Mesodermal cell (in vitro differentiated cells): ENCODE measurements around the gene NCAN.

Experiments used
- H3K27ac ChIP-seq: 2 replicates; pipeline ENCODE4 v1.7.0; 2013; ENCODE audit warnings: mild to moderate bottlenecking, low read depth, low read length, moderate library complexity; ENCODE audit not compliant: severe bottlenecking
- H3K36me3 ChIP-seq: 2 replicates; pipeline ENCODE4 v1.7.1; 2013; ENCODE audit warnings: mild to moderate bottlenecking, low read length, moderate library complexity; ENCODE audit not compliant: control insufficient read depth, insufficient read depth
- H3K4me1 ChIP-seq: one replicate; pipeline ENCODE4 v1.7.1; 2013; ENCODE audit warnings: mild to moderate bottlenecking, low read length; ENCODE audit not compliant: insufficient read depth, control insufficient read depth, poor library complexity, severe bottlenecking
- H3K4me3 ChIP-seq: 2 replicates; pipeline ENCODE4 v1.7.0; 2013; ENCODE audit warnings: low read length, control low read depth, mild to moderate bottlenecking; ENCODE audit not compliant: insufficient read depth, poor library complexity, severe bottlenecking; ENCODE audit errors: extremely low read depth
- H3K9me3 ChIP-seq: 2 replicates; pipeline ENCODE4 v1.7.1; 2013; ENCODE audit warnings: mild to moderate bottlenecking, low read length, moderate library complexity; ENCODE audit not compliant: control insufficient read depth
- WGBS, 2 experiments: methylation state at CpG; one replicate each; pipeline ENCODE4 v1.1.5; 2013; ENCODE audit warnings: missing lambda C conversion rate in 2 of 2; ENCODE audit not compliant: insufficient coverage in 2 of 2; 5-methylcytosine and 5-hydroxymethylcytosine counted together

The NCAN gene

GRCh38 chr19:19226204-19226603 is 14.4 kb downstream of the NCAN start:
- Histone ChIP-seq H3K4me3 (no peak overlapping the region), H3K36me3 (no peaks in the 10 kb centered on the region), H3K27ac (no peak overlapping the region), H3K4me1 (no peaks in the 10 kb centered on the region), H3K9me3 (no peaks in the 10 kb centered on the region)
- 84% methylated on average over 4 of the region's 5 CpGs for WGBS, 2 experiments

GRCh38 chr19:19226663-19227062 is 14.9 kb downstream of the NCAN start:
- Histone ChIP-seq H3K36me3 (no peaks in the 10 kb centered on the region), H3K4me1 (no peaks in the 10 kb centered on the region), H3K27ac (no peak overlapping the region), H3K9me3 (no peaks in the 10 kb centered on the region), H3K4me3 (no peak overlapping the region)
- 77 to 89% methylated on average over 9 of the region's 10 CpGs for WGBS, 2 experiments

- WGBS, 2 experiments = 68 to 85% methylated on average over 3 to 4 of the region's 4 CpGs
- H3K36me3 ChIP-seq = no peaks in the 10 kb centered on the region
Measured at GRCh38 chr19:19227217-19227616, 15.5 kb downstream of the NCAN start.

GRCh38 chr19:19229701-19230100 is 17.9 kb downstream of the NCAN start:
- Histone ChIP-seq H3K27ac (no peak overlapping the region), H3K4me1 (no peaks in the 10 kb centered on the region), H3K9me3 (peaks cover 11% of the 10 kb centered on the region), H3K36me3 (no peaks in the 10 kb centered on the region), H3K4me3 (no peak overlapping the region)
- 100% methylated on average over 2 of the region's 3 CpGs; no CpG with 5 or more reads in 1 of the 2 experiments for WGBS, 2 experiments

More at GRCh38 chr19:19227217-19227616, 15.5 kb downstream of the NCAN start:
- no peak overlapping the region for H3K4me3 ChIP-seq
- no peaks in the 10 kb centered on the region for H3K4me1 ChIP-seq
- H3K9me3 ChIP-seq = no peaks in the 10 kb centered on the region
- H3K27ac ChIP-seq = no peak overlapping the region

GRCh38 chr19:19230999-19231398 is 19.2 kb downstream of the NCAN start:
- Histone ChIP-seq H3K36me3 (no peaks in the 10 kb centered on the region), H3K9me3 (peaks cover 14% of the 10 kb centered on the region), H3K4me1 (no peaks in the 10 kb centered on the region), H3K27ac (no peak overlapping the region), H3K4me3 (no peak overlapping the region)
- WGBS, 2 experiments = 90 to 91% methylated on average over 7 to 9 of the region's 9 CpGs

GRCh38 chr19:19232261-19232721 is 20.5 kb downstream of the NCAN start:
- 61 to 70% methylated on average over 17 to 18 of the region's 19 CpGs for WGBS, 2 experiments
- Histone ChIP-seq H3K9me3 (peaks cover 14% of the 10 kb centered on the region), H3K36me3 (no peaks in the 10 kb centered on the region), H3K27ac (no peak overlapping the region), H3K4me3 (no peak overlapping the region), H3K4me1 (no peaks in the 10 kb centered on the region)

GRCh38 chr19:19234220-19234816 is 22.6 kb downstream of the NCAN start:
- H3K9me3 ChIP-seq = peaks cover 14% of the 10 kb centered on the region
- H3K4me1 ChIP-seq = no peaks in the 10 kb centered on the region
- no peaks in the 10 kb centered on the region for H3K36me3 ChIP-seq
- no peak overlapping the region for H3K27ac ChIP-seq
- H3K4me3 ChIP-seq = no peak overlapping the region
- 80 to 100% methylated on average over 1 to 2 of the region's 2 CpGs for WGBS, 2 experiments

- Histone ChIP-seq H3K27ac (no peak overlapping the region), H3K9me3 (peaks cover 14% of the 10 kb centered on the region), H3K36me3 (no peaks in the 10 kb centered on the region), H3K4me1 (no peaks in the 10 kb centered on the region), H3K4me3 (no peak overlapping the region)
Measured at GRCh38 chr19:19236173-19236572, 24.4 kb downstream of the NCAN start.

GRCh38 chr19:19238126-19238894 is 26.6 kb downstream of the NCAN start:
- Histone ChIP-seq H3K9me3 (peaks cover 14% of the 10 kb centered on the region), H3K27ac (no peak overlapping the region), H3K4me1 (no peaks in the 10 kb centered on the region), H3K36me3 (no peaks in the 10 kb centered on the region), H3K4me3 (no peak overlapping the region)
- 80 to 86% methylated on average over 15 to 18 of the region's 18 CpGs for WGBS, 2 experiments

- Histone ChIP-seq H3K4me1 (no peaks in the 10 kb centered on the region), H3K36me3 (no peaks in the 10 kb centered on the region), H3K9me3 (peaks cover 3% of the 10 kb centered on the region), H3K4me3 (no peak overlapping the region), H3K27ac (no peak overlapping the region)
Measured at GRCh38 chr19:19239675-19240074, 27.9 kb downstream of the NCAN start.

- no peaks in the 10 kb centered on the region for H3K9me3 ChIP-seq
- no peaks in the 10 kb centered on the region for H3K4me1 ChIP-seq
- no peaks in the 10 kb centered on the region for H3K36me3 ChIP-seq
- H3K4me3 ChIP-seq = no peak overlapping the region
- 79 to 83% methylated on average over 9 of the region's 9 CpGs for WGBS, 2 experiments
- H3K27ac ChIP-seq = no peak overlapping the region
Measured at GRCh38 chr19:19240476-19240875, 28.7 kb downstream of the NCAN start.
